Measurements from ENCODE around the gene ZNF385D. TPM values are rescaled to one million over a fixed set of nuclear protein-coding genes. Genes with fewer than 3 reads are reported as not detected.

ZNF385D gene
- total RNA-seq, 1 donor from 2014 or later, result under 0.01 TPM

DNA sequence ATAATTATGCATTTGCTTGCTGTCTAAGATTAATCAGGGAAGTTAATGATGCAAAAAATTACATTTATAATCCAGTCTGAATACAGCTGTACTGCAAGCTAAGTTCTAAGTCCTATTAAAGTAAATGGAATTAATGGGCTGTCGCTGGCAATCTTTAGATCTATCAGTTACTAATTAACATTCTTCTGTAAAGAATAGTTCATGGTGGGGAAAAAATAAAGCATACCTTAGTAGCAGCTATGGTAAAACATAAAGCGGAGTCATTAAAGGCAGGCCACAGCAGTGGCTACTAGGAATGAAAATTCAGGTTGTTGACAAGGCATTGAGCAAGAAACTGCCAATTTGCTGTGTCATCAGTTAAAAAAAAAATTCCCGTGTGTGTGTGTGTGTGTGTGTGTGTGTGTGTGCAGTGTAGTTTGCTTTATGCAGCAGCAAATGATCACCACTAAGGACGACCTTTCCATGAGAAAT is 129.8 kb downstream of the ZNF385D start:
- Histone ChIP-seq H3K36me3 (ENCODE audit: control insufficient read depth, insufficient read depth, low read length) (no peaks in the 10 kb centered on the region), H3K4me3 (ENCODE audit: low read depth, low read length) (no peak overlapping the region), H3K27me3 (ENCODE audit: control insufficient read depth, insufficient read depth, low read length) (no peaks in the 10 kb centered on the region)
- no peak for FAIRE-seq
- peak; percentile 55 for DNase-seq (ENCODE audit: low read depth)
- TF ChIP-seq, protein P1, sequence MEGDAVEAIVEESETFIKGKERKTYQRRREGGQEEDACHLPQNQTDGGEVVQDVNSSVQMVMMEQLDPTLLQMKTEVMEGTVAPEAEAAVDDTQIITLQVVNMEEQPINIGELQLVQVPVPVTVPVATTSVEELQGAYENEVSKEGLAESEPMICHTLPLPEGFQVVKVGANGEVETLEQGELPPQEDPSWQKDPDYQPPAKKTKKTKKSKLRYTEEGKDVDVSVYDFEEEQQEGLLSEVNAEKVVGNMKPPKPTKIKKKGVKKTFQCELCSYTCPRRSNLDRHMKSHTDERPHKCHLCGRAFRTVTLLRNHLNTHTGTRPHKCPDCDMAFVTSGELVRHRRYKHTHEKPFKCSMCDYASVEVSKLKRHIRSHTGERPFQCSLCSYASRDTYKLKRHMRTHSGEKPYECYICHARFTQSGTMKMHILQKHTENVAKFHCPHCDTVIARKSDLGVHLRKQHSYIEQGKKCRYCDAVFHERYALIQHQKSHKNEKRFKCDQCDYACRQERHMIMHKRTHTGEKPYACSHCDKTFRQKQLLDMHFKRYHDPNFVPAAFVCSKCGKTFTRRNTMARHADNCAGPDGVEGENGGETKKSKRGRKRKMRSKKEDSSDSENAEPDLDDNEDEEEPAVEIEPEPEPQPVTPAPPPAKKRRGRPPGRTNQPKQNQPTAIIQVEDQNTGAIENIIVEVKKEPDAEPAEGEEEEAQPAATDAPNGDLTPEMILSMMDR (IDR thresholded peaks at IDR 0.05; ENCODE audit: insufficient read depth, low read length, severe bottlenecking), result no peak

DNA sequence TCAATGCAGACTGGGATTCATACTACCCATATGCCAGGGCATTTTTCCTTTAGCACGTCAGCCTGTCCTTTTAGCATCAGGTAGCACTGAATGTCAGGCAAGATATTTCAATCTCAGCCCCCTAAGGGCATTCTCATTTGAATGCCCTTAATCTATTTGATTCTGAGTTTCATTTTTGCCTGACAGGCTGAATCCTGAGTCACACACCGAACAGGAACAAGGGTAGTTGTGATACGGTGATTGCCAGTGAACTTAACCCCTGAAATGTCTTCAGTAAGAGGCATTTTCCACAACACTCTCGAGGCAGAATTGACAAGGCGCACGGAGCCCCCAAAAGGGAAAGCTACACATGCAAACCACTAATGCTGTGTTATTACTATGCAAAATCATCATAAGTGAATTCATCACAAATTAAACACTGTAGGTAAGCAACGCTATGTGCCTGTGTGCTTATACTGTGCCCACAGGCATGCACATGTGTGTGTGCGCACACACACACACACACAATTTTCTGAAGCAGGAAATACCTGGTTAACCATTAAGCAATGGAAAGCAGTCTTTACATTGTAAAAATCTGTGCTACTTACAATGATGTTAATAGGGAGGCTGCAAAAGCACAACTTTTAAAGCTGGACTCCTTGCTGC is 130.4 kb downstream of the ZNF385D start:
- DNase-seq (ENCODE audit: low read depth), result peak; percentile 71

DNA sequence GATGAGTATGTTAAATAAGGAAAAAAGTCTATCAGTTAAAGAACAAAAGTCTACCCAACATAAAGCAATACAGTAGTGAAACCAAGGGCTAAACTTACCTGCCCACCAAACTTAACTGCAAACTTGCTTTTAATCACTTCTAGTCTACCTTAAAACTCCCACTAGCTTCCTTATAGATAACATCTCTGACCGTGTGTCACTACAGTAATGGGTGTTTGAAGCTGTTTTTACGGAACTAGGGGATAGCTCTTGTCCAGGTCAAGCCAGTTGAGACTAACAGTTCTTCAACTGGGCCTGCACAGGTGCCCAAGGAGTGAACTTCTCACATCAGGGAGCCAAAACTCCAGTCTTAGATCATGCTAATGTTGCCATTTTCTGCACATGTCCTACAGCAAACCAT is 132.3 kb downstream of the ZNF385D start:
- DNase-seq (ENCODE audit: low read depth), result no peak
- FAIRE-seq, result no peak
- Histone ChIP-seq H3K4me3 (ENCODE audit: low read depth, low read length) (no peak overlapping the region), H3K27me3 (ENCODE audit: control insufficient read depth, insufficient read depth, low read length) (no peaks in the 10 kb centered on the region), H3K36me3 (ENCODE audit: control insufficient read depth, insufficient read depth, low read length) (no peaks in the 10 kb centered on the region)
- TF ChIP-seq, protein P1 (IDR thresholded peaks at IDR 0.05; ENCODE audit: insufficient read depth, low read length, severe bottlenecking), result no peak

More for the DNA sequence above, 130.4 kb downstream of the ZNF385D start:
- FAIRE-seq, result no peak
- Histone ChIP-seq H3K36me3 (ENCODE audit: control insufficient read depth, insufficient read depth, low read length) (no peaks in the 10 kb centered on the region), H3K27me3 (ENCODE audit: control insufficient read depth, insufficient read depth, low read length) (no peaks in the 10 kb centered on the region), H3K4me3 (ENCODE audit: low read depth, low read length) (no peak overlapping the region)
- TF ChIP-seq, protein P1 (IDR thresholded peaks at IDR 0.05; ENCODE audit: insufficient read depth, low read length, severe bottlenecking), result no peak

GRCh38 chr3:21613372-21614070 is 137.5 kb downstream of the ZNF385D start:
- no peak overlapping the region for H3K4me3 ChIP-seq (ENCODE audit: low read depth, low read length)
- no peaks in the 10 kb centered on the region for H3K36me3 ChIP-seq (ENCODE audit: control insufficient read depth, insufficient read depth, low read length)
- DNase-seq (ENCODE audit: low read depth) (no peak), FAIRE-seq (no peak)
- H3K27me3 ChIP-seq (ENCODE audit: control insufficient read depth, insufficient read depth, low read length), result no peaks in the 10 kb centered on the region
- TF ChIP-seq, protein P1 (IDR thresholded peaks at IDR 0.05; ENCODE audit: insufficient read depth, low read length, severe bottlenecking), result no peak

DNA sequence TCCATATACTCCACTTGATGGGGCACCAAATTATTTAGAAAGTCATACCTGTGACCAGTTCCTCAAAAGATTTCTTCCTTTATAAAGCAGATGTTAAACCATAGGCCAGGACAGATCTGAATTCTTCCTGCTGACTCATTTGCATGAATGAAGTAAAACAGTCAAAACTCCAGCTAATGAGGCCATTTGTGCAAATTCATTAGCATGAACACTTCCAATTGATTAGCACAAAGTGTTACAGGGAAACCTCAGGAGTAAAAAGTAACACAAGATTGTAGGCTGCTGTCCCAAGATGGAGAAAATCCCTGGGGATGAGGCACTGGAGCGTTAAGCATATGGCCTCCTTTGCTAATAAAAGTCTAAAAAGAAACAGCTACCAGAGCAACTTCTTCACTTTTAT is 149.8 kb downstream of the ZNF385D start:
- DNase-seq (ENCODE audit: low read depth) (no peak), FAIRE-seq (no peak)
- Histone ChIP-seq H3K36me3 (ENCODE audit: control insufficient read depth, insufficient read depth, low read length) (no peaks in the 10 kb centered on the region), H3K27me3 (ENCODE audit: control insufficient read depth, insufficient read depth, low read length) (no peaks in the 10 kb centered on the region), H3K4me3 (ENCODE audit: low read depth, low read length) (no peak overlapping the region)
- TF ChIP-seq, protein P1 (IDR thresholded peaks at IDR 0.05; ENCODE audit: insufficient read depth, low read length, severe bottlenecking), result no peak

Measured in bronchial epithelial cell (primary cell).